GM13976 (cell line): Measurements from ENCODE around the gene ARRB1.

Experiments
- DNase-seq: peaks from one replicate; pipeline ENCODE4 v3.0.0; 2012; ENCODE audit warnings: low spot score
- CTCF ChIP-seq: IDR thresholded peaks from 2 replicates; pipeline ENCODE4 v1.5.1; 2012; ENCODE audit warnings: borderline replicate concordance, mild to moderate bottlenecking; ENCODE audit not compliant: insufficient read depth; ENCODE audit errors: extremely low read depth, missing control alignments, control extremely low read depth
- in situ Hi-C: fragments of 300-500 bp; cut with MboI; formaldehyde crosslinking; loops from one replicate; pipeline ENCODE4 v1.12.0; 2022; ENCODE audit warnings: low sequenced_read_pairs, mixed read lengths, inconsistent platforms; ENCODE audit not compliant: unreplicated experiment

Gene ARRB1

GRCh38 chr11:75342966-75343870 lies 8.2 kb downstream of the ARRB1 start:
- DNase-seq = no peak
- TF ChIP-seq CTCF = no peak
- in situ Hi-C loops = no loop called here

- in situ Hi-C loops = no loop called here
- TF ChIP-seq CTCF = no peak
- no peak for DNase-seq
Measured at GRCh38 chr11:75342231-75342918, 9.1 kb downstream of the ARRB1 start.

GRCh38 chr11:75341612-75342011 lies 9.8 kb downstream of the ARRB1 start:
- in situ Hi-C loops = no loop called here
- DNase-seq = no peak
- no peak for TF ChIP-seq CTCF

- in situ Hi-C loops = no loop called here
- no peak for DNase-seq
- no peak for TF ChIP-seq CTCF
Measured at GRCh38 chr11:75339685-75340409, 11.6 kb downstream of the ARRB1 start.

GRCh38 chr11:75338516-75339208 lies 12.8 kb downstream of the ARRB1 start:
- TF ChIP-seq CTCF = no peak
- no peak for DNase-seq
- in situ Hi-C loops = no loop called here

- TF ChIP-seq CTCF = no peak
- no peak for DNase-seq
- in situ Hi-C loops = no loop called here
Measured at GRCh38 chr11:75337195-75337654, 14.2 kb downstream of the ARRB1 start.
